Measurements from ENCODE around the gene BET1L. TPM values are rescaled to one million over a fixed set of nuclear protein-coding genes. Genes with fewer than 3 reads are reported as not detected.

BET1L gene
- total and polyA plus RNA-seq, 3 donors from 2014 or later = 43.7 to 79.9 (median 47.5) TPM

GRCh38 chr11:206526-207207 is 532 bp downstream of the BET1L start:
- peak overlapping the region; percentile 91 to 96 for H3K4me3 ChIP-seq
- H3K36me3 ChIP-seq (ENCODE audit: low read depth, missing control alignments) = no peaks in the 10 kb centered on the region
- no peaks in the 10 kb centered on the region for H3K9me3 ChIP-seq
- TF ChIP-seq POLR2A (IDR thresholded peaks at IDR 0.05) = no peak
- TF ChIP-seq CTCF (IDR thresholded peaks at IDR 0.05) = no peak
- intact Hi-C loops (cut with DNase I; ENCODE audit: low total_unique reads) = no loop called here
- H3K27ac ChIP-seq = peak overlapping the region; percentile 90 to 96
- peak; percentile 33 for DNase-seq
- 0 to 1% methylated on average over 8 to 38 of the region's 39 CpGs for WGBS, 2 donors
- H3K4me1 ChIP-seq = peaks cover 24% of the 10 kb centered on the region
- no peaks in the 10 kb centered on the region for H3K27me3 ChIP-seq

GRCh38 chr11:206002-206384 is 1.2 kb downstream of the BET1L start:
- H3K4me3 ChIP-seq = peak overlapping the region; percentile 91 to 96
- DNase-seq = peak; percentile 10
- intact Hi-C loops (cut with DNase I; ENCODE audit: low total_unique reads) = no loop called here
- H3K36me3 ChIP-seq (ENCODE audit: low read depth, missing control alignments) = no peaks in the 10 kb centered on the region
- no peaks in the 10 kb centered on the region for H3K9me3 ChIP-seq
- WGBS, 2 donors = 74 to 82% methylated on average over 5 to 7 of the region's 7 CpGs
- H3K4me1 ChIP-seq = peaks cover 24% of the 10 kb centered on the region
- TF ChIP-seq POLR2A (IDR thresholded peaks at IDR 0.05) (no peak), CTCF (IDR thresholded peaks at IDR 0.05) (no peak)
- H3K27ac ChIP-seq = no peak overlapping the region
- no peaks in the 10 kb centered on the region for H3K27me3 ChIP-seq

- 86 to 88% methylated on average over 16 of the region's 16 CpGs for WGBS, 2 donors
- Histone ChIP-seq H3K36me3 (ENCODE audit: low read depth, missing control alignments) (no peaks in the 10 kb centered on the region), H3K9me3 (no peaks in the 10 kb centered on the region), H3K4me1 (peaks cover 24% of the 10 kb centered on the region), H3K27me3 (no peaks in the 10 kb centered on the region), H3K4me3 (no peak overlapping the region), H3K27ac (no peak overlapping the region)
- intact Hi-C loops (cut with DNase I; ENCODE audit: low total_unique reads) = no loop called here
- peak; percentile 12 for DNase-seq
- TF ChIP-seq POLR2A (IDR thresholded peaks at IDR 0.05) (no peak), CTCF (IDR thresholded peaks at IDR 0.05) (no peak)
Measured at GRCh38 chr11:205221-206001, 1.8 kb downstream of the BET1L start.

GRCh38 chr11:204587-205109 is 2.6 kb downstream of the BET1L start:
- peak; percentile 12 for DNase-seq
- Histone ChIP-seq H3K4me3 (no peak overlapping the region), H3K27me3 (no peaks in the 10 kb centered on the region), H3K36me3 (ENCODE audit: low read depth, missing control alignments) (no peaks in the 10 kb centered on the region), H3K27ac (no peak overlapping the region), H3K9me3 (no peaks in the 10 kb centered on the region), H3K4me1 (peaks cover 16% of the 10 kb centered on the region)
- intact Hi-C loops (cut with DNase I; ENCODE audit: low total_unique reads) = no loop called here
- WGBS, 2 donors = 84 to 85% methylated on average over 12 of the region's 12 CpGs
- TF ChIP-seq POLR2A (IDR thresholded peaks at IDR 0.05) = no peak
- TF ChIP-seq CTCF (IDR thresholded peaks at IDR 0.05) = no peak
